ENCODE measurements around the gene C1orf226. TPM values are rescaled to one million over a fixed set of nuclear protein-coding genes. Genes with fewer than 3 reads are reported as not detected.

The C1orf226 gene
- total RNA-seq (1 to 10 TPM; 4.2 to 7.5 TPM), polyA plus RNA-seq (ENCODE audit: insufficient read depth, low read depth, low replicate concordance) (6.5 TPM)
- long read RNA-seq, donor 1: 0 reads
- long read RNA-seq, donor 2: 0 reads

GRCh38 chr1:162381383-162381782, at the start of gene C1orf226:
TSS of gene C1orf226 (plus strand) at chr1:162381728. CDS start at chr1:162381902, 174 bp downstream.
- Histone ChIP-seq H3K4me3 (no peak within 1 kb of the TSS), H3K36me3 (ENCODE audit: low read depth, missing control alignments) (no peaks in the 10 kb centered on the region), H3K27ac (no peak within 1 kb of the TSS), H3K27me3 (no peaks in the 10 kb centered on the region), H3K4me1 (no peaks in the 10 kb centered on the region), H3K9me3 (no peaks in the 10 kb centered on the region)
- intact Hi-C loops (cut with DNase I; ENCODE audit: low total_unique reads): no loop called here
- no peak for DNase-seq
- WGBS, 2 donors: 93 to 96% methylated on average over 3 of the region's 3 CpGs
- no peak for TF ChIP-seq CTCF (IDR thresholded peaks at IDR 0.05)
- no peak for TF ChIP-seq POLR2A (IDR thresholded peaks at IDR 0.05)

- H3K36me3 ChIP-seq (ENCODE audit: low read depth, missing control alignments): no peaks in the 10 kb centered on the region
- DNase-seq: no peak
- TF ChIP-seq POLR2A (IDR thresholded peaks at IDR 0.05): no peak
- no peak for TF ChIP-seq CTCF (IDR thresholded peaks at IDR 0.05)
- no peak overlapping the region for H3K4me3 ChIP-seq
- no peaks in the 10 kb centered on the region for H3K9me3 ChIP-seq
- no peak overlapping the region for H3K27ac ChIP-seq
- intact Hi-C loops (cut with DNase I; ENCODE audit: low total_unique reads): no loop called here
- no peaks in the 10 kb centered on the region for H3K27me3 ChIP-seq
- no peaks in the 10 kb centered on the region for H3K4me1 ChIP-seq
Observed at GRCh38 chr1:162333991-162334390, 47.5 kb upstream of the C1orf226 start.

- no peak for DNase-seq
- Histone ChIP-seq H3K9me3 (no peaks in the 10 kb centered on the region), H3K27ac (no peak overlapping the region), H3K36me3 (ENCODE audit: low read depth, missing control alignments) (no peaks in the 10 kb centered on the region), H3K27me3 (no peaks in the 10 kb centered on the region), H3K4me3 (no peak overlapping the region), H3K4me1 (no peaks in the 10 kb centered on the region)
- TF ChIP-seq CTCF (IDR thresholded peaks at IDR 0.05) (no peak), POLR2A (IDR thresholded peaks at IDR 0.05) (no peak)
- intact Hi-C loops (cut with DNase I; ENCODE audit: low total_unique reads): no loop called here
- 72 to 79% methylated on average over 5 of the region's 5 CpGs for WGBS, 2 donors
Observed at GRCh38 chr1:162335126-162335525, 46.4 kb upstream of the C1orf226 start.

- WGBS, 2 donors: 90% methylated on average over 7 of the region's 7 CpGs
- Histone ChIP-seq H3K4me1 (no peaks in the 10 kb centered on the region), H3K36me3 (ENCODE audit: low read depth, missing control alignments) (no peaks in the 10 kb centered on the region), H3K27ac (no peak overlapping the region), H3K27me3 (no peaks in the 10 kb centered on the region), H3K4me3 (no peak overlapping the region), H3K9me3 (no peaks in the 10 kb centered on the region)
- no peak for DNase-seq
- intact Hi-C loops (cut with DNase I; ENCODE audit: low total_unique reads): no loop called here
- no peak for TF ChIP-seq CTCF (IDR thresholded peaks at IDR 0.05)
- no peak for TF ChIP-seq POLR2A (IDR thresholded peaks at IDR 0.05)
Observed at GRCh38 chr1:162336621-162337285, 44.8 kb upstream of the C1orf226 start.

GRCh38 chr1:162342452-162342983, 39.0 kb upstream of the C1orf226 start:
- TF ChIP-seq CTCF (IDR thresholded peaks at IDR 0.05): no peak
- no peak for TF ChIP-seq POLR2A (IDR thresholded peaks at IDR 0.05)
- intact Hi-C loops (cut with DNase I; ENCODE audit: low total_unique reads): no loop called here
- 93 to 100% methylated on average over 1 of the region's 1 CpG for WGBS, 2 donors
- Histone ChIP-seq H3K27ac (no peak overlapping the region), H3K4me3 (no peak overlapping the region), H3K27me3 (no peaks in the 10 kb centered on the region), H3K4me1 (no peaks in the 10 kb centered on the region), H3K9me3 (no peaks in the 10 kb centered on the region), H3K36me3 (ENCODE audit: low read depth, missing control alignments) (no peaks in the 10 kb centered on the region)
- no peak for DNase-seq
